K562 (cell line): ENCODE data around the gene SPATA2L. TPM values are rescaled to one million over a fixed set of nuclear protein-coding genes. Genes with fewer than 3 reads are reported as not detected.

Experiments
- ARID4B ChIP-seq: sonication (generic); formaldehyde crosslinking; IDR thresholded peaks from 2 replicates; pipeline ENCODE4 v1.8.0; 2022; ENCODE audit warnings: mild to moderate bottlenecking, missing genetic modification reagents
- ATF6 ChIP-seq: sonication (generic); formaldehyde crosslinking; IDR thresholded peaks from 2 replicates; pipeline ENCODE4 v1.4.0; 2020; ENCODE audit warnings: mild to moderate bottlenecking, missing genetic modification reagents
- BRCA1 ChIP-seq, 2 experiments: fragments of 450-650 bp in 1 of 2; sonication (generic) in 1 of 2; formaldehyde crosslinking in 1 of 2; IDR thresholded peaks; 2 replicates each; pipeline versions ENCODE4 v1.5.0 to v1.6.1; 2017 to 2020; ENCODE audit warnings: mild to moderate bottlenecking in 1 of 2, missing genetic modification reagents in 1 of 2
- GMEB1 ChIP-seq: fragments of 250-450 bp; sonication (Bioruptor Pico); IDR thresholded peaks from 2 replicates; pipeline ENCODE4 v1.4.0; 2020; ENCODE audit warnings: mild to moderate bottlenecking
- HDAC2 ChIP-seq: fragments of 450-650 bp; IDR thresholded peaks from 2 replicates; pipeline ENCODE4 v1.6.1; 2016; ENCODE audit warnings: mild to moderate bottlenecking
- HDGF ChIP-seq: fragments of 450-650 bp; IDR thresholded peaks from 2 replicates; pipeline ENCODE4 v1.6.1; 2016
- ILK ChIP-seq: fragments of 450-650 bp; IDR thresholded peaks from 2 replicates; pipeline ENCODE4 v1.6.1; 2016; ENCODE audit warnings: missing genetic modification characterization, low read depth, mild to moderate bottlenecking, missing compliant biosample characterization, moderate library complexity, borderline replicate concordance
- POLR2H ChIP-seq: IDR thresholded peaks from 2 replicates; pipeline ENCODE4 v1.6.1; 2016; ENCODE audit warnings: missing genetic modification characterization, low read depth, mild to moderate bottlenecking, control low read depth, missing compliant biosample characterization, moderate library complexity
- SPI1 ChIP-seq: IDR thresholded peaks from 2 replicates; pipeline ENCODE4 v1.6.1; 2011; ENCODE audit warnings: low read depth, low read length, control low read depth, borderline replicate concordance
- SRF ChIP-seq, 2 experiments: fragments of 250-450, 450-650 bp in 1 of 2; sonication (Bioruptor Pico) in 1 of 2; sonication (generic) in 1 of 2; formaldehyde crosslinking; IDR thresholded peaks; 2 replicates each; pipeline versions ENCODE4 v1.5.0 to v1.5.1; 2020 to 2022; ENCODE audit warnings: mild to moderate bottlenecking in 1 of 2, missing genetic modification reagents in 1 of 2
- ZBTB1 ChIP-seq: sonication (generic); formaldehyde crosslinking; IDR thresholded peaks from 2 replicates; pipeline ENCODE4 v1.8.1; 2023; ENCODE audit warnings: missing genetic modification reagents, low read depth, mild to moderate bottlenecking, borderline replicate concordance
- ZC3H4 ChIP-seq: sonication (generic); formaldehyde crosslinking; IDR thresholded peaks from 2 replicates; pipeline ENCODE4 v1.9.0; 2021; ENCODE audit warnings: missing genetic modification reagents, borderline replicate concordance
- ZKSCAN3 ChIP-seq: fragments of 250-450 bp; sonication (Bioruptor Pico); IDR thresholded peaks from 2 replicates; pipeline ENCODE4 v1.4.0; 2020
- ZMIZ1 ChIP-seq, 2 experiments: fragments of 150-350 bp in 1 of 2; IDR thresholded peaks; 2 replicates each; pipeline ENCODE4 v1.6.1; 2012 to 2016; ENCODE audit warnings: low read depth in 2 of 2, low read length in 2 of 2, mild to moderate bottlenecking in 1 of 2, moderate library complexity in 1 of 2
- ZZZ3 ChIP-seq: fragments of 450-650 bp; IDR thresholded peaks from 2 replicates; pipeline ENCODE4 v1.6.1; 2016; ENCODE audit warnings: antibody characterized with exemption, mild to moderate bottlenecking, moderate library complexity
- polyA plus RNA-seq, 8 experiments: library from polyadenylated mRNA; depleted of rRNA in 4 of 8; stranded (reverse) in 5 of 8; unstranded in 3 of 8; fragments of >200 nt; fragmentation: Nextera tagmentation in 2 of 8; fragmentation: Illumina TruSeq in 1 of 8; extraction: Ambion mirVana in 2 of 8; extraction: Trizol in 1 of 8; gene quantifications; 2 replicates each; pipeline versions ENCODE4 v1.2.1 to v1.2.3, GENCODE V29; 2011 to 2014; ENCODE audit warnings: inconsistent platforms in 1 of 8, missing spikeins in 1 of 8
- total RNA-seq, 7 experiments: library from RNA; depleted of rRNA in 6 of 7; stranded (reverse); fragments of >200 nt in 6 of 7; fragmentation: Illumina TruSeq in 2 of 7; extraction: Trizol in 2 of 7; gene quantifications; 2 replicates each; pipeline versions ENCODE4 v1.2.1 to v1.2.3, GENCODE V29; 2011 to 2021; ENCODE audit warnings: low replicate concordance in 1 of 7

The SPATA2L gene
- total and polyA plus RNA-seq, 9 of the 15 experiments (the other 6 are each of a cell fraction or from before 2014, with no cell fraction given), result 0.13 to 19.2 (median 4.8) TPM; not detected in 1

- TF ChIP-seq ZBTB1 (CRISPR knock-in tag) (no peak), ARID4B (CRISPR knock-in tag) (no peak), SRF (CRISPR knock-in tag; IDR thresholded peaks at IDR 0.05) (no peak), POLR2H (tag) (no peak), HDAC2 (no peak), ZZZ3 (no peak), ZKSCAN3 (CRISPR knock-in tag) (no peak), ILK (tag) (no peak), SPI1 (no peak), HDGF (no peak), BRCA1 (IDR thresholded peaks at IDR 0.05) (no peak), BRCA1 (CRISPR knock-in tag; IDR thresholded peaks at IDR 0.05) (no peak), GMEB1 (CRISPR knock-in tag) (no peak), ZMIZ1 (IDR thresholded peaks at IDR 0.05; ENCODE audit: low read depth in 2 of 2, low read length in 2 of 2) (no peak), ATF6 (CRISPR knock-in tag) (no peak), ZC3H4 (CRISPR knock-in tag) (0 out of 2 replicates have a peak, but pooled peaks have one; percentile 21)
These were observed 16.4 kb upstream of the SPATA2L start (continued) for GRCh38 chr16:89717688-89718505.
